Subcutaneous abdominal adipose tissue (tissue), 5 donors: ENCODE measurements around the gene FBXO38.

Experiments
- H3K27ac ChIP-seq: one replicate; pipeline ENCODE4 v1.7.0; 2013; ENCODE audit warnings: low read depth, mild to moderate bottlenecking, inconsistent platforms, low read length, moderate library complexity
- H3K27me3 ChIP-seq, 5 donors: one replicate each; pipeline ENCODE4 v1.7.0; 2013; ENCODE audit warnings: low read length in 5 of 5, inconsistent platforms in 1 of 5; ENCODE audit not compliant: control insufficient read depth in 5 of 5, insufficient read depth in 4 of 5
- H3K36me3 ChIP-seq, 5 donors: one replicate each; pipeline ENCODE4 v1.7.0; 2013; ENCODE audit warnings: low read length in 5 of 5; ENCODE audit not compliant: control insufficient read depth in 5 of 5, insufficient read depth in 5 of 5
- H3K4me1 ChIP-seq, 5 donors: one replicate each; pipeline ENCODE4 v1.7.0; 2013; ENCODE audit warnings: low read length in 5 of 5, mild to moderate bottlenecking in 3 of 5, moderate library complexity in 1 of 5; ENCODE audit not compliant: control insufficient read depth in 5 of 5, insufficient read depth in 5 of 5
- H3K4me3 ChIP-seq, 5 donors: one replicate each; pipeline ENCODE4 v1.7.0; 2013; ENCODE audit warnings: low read length in 5 of 5, low read depth in 1 of 5
- H3K9ac ChIP-seq, 5 donors: one replicate each; pipeline ENCODE4 v1.7.0; 2013; ENCODE audit warnings: low read length in 5 of 5, mild to moderate bottlenecking in 4 of 5, moderate library complexity in 3 of 5
- H3K9me3 ChIP-seq, 5 donors: one replicate each; pipeline ENCODE4 v1.7.0; 2013; ENCODE audit warnings: low read length in 5 of 5; ENCODE audit not compliant: control insufficient read depth in 5 of 5
- donor health status: healthy.
- donor health status: healthy.
- donor health status: healthy.
- donor health status: healthy.
- donor health status: healthy.

Gene FBXO38

DNA sequence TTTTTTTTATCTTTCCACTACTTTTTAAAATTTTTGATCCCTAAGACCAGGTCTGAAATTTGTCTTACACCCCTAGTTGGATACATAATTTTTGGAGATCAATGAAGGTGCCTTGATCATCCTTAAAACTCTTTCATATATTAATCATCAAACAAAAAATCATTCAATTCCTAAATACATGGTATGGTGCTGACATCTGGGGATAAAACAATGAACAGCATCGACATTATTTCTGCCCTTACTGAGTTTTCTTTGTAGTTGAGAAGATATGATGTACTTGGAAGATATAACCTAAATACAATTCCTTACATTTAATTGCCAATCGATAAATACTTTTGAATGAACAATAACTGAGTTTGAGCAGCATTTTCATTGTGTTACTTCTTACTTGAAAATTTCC is 30.1 kb upstream of the FBXO38 start:
- no peaks in the 10 kb centered on the region for H3K9me3 ChIP-seq
- no peak overlapping the region for H3K9ac ChIP-seq
- H3K27ac ChIP-seq, result no peak overlapping the region
- peaks cover 0 to 4% (median 0%) of the 10 kb centered on the region in 5 donors for H3K4me1 ChIP-seq
- no peaks in the 10 kb centered on the region for H3K27me3 ChIP-seq
- H3K36me3 ChIP-seq, result no peaks in the 10 kb centered on the region
- no peak overlapping the region for H3K4me3 ChIP-seq

DNA sequence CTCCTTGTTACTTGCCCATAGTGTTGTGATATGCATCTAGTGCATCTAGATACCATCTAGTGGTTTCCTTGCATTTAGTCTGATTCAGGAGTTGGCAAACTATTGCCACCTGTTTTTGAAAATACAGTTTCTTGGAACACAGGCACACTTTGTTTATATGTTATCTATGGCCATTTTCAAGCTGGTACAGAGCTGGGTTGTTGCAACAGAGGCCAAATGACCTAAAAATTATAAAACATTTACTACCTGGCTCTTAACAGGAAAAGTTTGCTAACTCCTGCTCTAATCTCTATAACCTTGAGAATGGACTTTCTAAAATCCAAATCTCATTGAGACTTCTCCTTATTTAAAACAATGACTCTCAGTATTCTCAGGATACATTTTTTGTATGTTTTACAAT is 19.4 kb upstream of the FBXO38 start:
- H3K27me3 ChIP-seq, result no peaks in the 10 kb centered on the region
- H3K36me3 ChIP-seq, result peaks cover 0 to 4% (median 0%) of the 10 kb centered on the region in 5 donors
- H3K27ac ChIP-seq, result no peak overlapping the region
- H3K4me1 ChIP-seq, result no peaks in the 10 kb centered on the region
- no peak overlapping the region for H3K4me3 ChIP-seq
- peaks cover 0 to 10% (median 0%) of the 10 kb centered on the region in 5 donors for H3K9me3 ChIP-seq
- no peak overlapping the region for H3K9ac ChIP-seq

DNA sequence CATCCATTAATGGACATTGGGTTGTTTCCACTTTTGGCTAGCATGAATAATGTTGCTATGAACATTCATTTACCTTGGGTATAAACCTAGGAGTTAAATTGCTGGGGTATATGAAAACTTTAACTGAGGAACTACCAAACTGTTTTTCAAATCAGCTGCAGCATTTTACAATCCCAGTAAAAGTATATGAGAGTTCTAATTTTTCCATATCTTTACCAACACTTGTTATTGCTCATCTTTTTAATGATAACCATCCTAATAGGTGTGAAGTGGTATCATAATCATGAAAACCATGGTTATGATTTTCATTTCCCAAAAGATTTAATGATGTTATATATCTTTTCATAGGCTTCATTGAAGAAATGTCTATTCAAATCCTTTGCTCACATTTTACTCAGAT is 15.5 kb upstream of the FBXO38 start:
- Histone ChIP-seq H3K27ac (no peak overlapping the region), H3K4me1 (no peaks in the 10 kb centered on the region), H3K36me3 (peaks cover 0 to 5% (median 0%) of the 10 kb centered on the region in 5 donors), H3K9me3 (peaks cover 0 to 10% (median 0%) of the 10 kb centered on the region in 5 donors), H3K4me3 (no peak overlapping the region), H3K9ac (no peak overlapping the region), H3K27me3 (no peaks in the 10 kb centered on the region)

DNA sequence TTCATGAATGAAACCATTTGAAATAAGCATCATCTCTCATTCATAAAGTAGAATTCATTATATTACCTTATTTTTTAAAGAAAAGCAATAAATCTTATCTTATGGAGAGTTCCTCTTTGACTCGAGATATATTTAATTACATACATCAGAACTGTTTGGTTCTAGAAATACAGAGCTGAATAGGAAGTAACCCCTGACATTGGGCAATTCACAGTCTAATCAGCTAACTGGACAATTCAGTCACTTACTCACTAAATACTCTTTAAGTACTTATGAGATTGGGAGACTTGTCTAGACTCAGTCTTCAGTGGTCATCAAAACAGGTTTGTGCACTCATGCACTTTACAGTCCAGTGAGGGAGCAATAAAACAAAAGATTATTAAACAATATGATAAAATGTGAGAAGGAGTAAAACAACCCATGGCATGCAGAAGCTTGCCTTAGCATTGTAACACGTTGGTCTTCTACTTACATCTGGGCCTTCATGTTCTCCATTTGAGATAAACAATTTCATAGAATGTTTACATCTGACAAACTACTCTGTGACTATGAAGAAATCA is 11.5 kb upstream of the FBXO38 start:
- no peaks in the 10 kb centered on the region for H3K27me3 ChIP-seq
- H3K4me1 ChIP-seq, result no peaks in the 10 kb centered on the region
- H3K27ac ChIP-seq, result no peak overlapping the region
- H3K4me3 ChIP-seq, result no peak overlapping the region
- peaks cover 0 to 11% (median 3%) of the 10 kb centered on the region in 5 donors for H3K36me3 ChIP-seq
- H3K9ac ChIP-seq, result no peak overlapping the region
- H3K9me3 ChIP-seq, result peaks cover 0 to 10% (median 0%) of the 10 kb centered on the region in 5 donors

DNA sequence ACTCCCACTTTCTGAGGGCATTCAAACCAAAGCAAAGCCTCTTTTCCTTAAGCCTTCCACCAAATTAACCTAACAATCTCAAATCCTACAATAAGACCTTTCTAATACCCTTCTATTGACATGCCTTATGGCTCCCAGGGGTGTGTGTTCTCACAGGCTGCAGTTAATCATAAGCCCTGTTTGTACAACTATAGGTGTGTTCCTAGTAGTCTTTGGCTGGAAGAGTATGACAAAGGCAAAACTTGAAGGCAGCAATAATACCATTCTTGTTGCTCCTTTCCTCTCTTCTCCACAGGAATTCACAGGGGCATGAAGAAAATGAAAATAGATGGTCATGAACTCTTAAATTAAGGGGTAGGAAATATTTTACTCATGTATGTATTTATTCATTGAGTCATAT is 10.9 kb upstream of the FBXO38 start:
- H3K27me3 ChIP-seq, result no peaks in the 10 kb centered on the region
- H3K9ac ChIP-seq, result no peak overlapping the region
- H3K9me3 ChIP-seq, result peaks cover 0 to 9% (median 0%) of the 10 kb centered on the region in 5 donors
- peaks cover 0 to 15% (median 4%) of the 10 kb centered on the region in 5 donors for H3K36me3 ChIP-seq
- H3K27ac ChIP-seq, result no peak overlapping the region
- H3K4me3 ChIP-seq, result no peak overlapping the region
- no peaks in the 10 kb centered on the region for H3K4me1 ChIP-seq

DNA sequence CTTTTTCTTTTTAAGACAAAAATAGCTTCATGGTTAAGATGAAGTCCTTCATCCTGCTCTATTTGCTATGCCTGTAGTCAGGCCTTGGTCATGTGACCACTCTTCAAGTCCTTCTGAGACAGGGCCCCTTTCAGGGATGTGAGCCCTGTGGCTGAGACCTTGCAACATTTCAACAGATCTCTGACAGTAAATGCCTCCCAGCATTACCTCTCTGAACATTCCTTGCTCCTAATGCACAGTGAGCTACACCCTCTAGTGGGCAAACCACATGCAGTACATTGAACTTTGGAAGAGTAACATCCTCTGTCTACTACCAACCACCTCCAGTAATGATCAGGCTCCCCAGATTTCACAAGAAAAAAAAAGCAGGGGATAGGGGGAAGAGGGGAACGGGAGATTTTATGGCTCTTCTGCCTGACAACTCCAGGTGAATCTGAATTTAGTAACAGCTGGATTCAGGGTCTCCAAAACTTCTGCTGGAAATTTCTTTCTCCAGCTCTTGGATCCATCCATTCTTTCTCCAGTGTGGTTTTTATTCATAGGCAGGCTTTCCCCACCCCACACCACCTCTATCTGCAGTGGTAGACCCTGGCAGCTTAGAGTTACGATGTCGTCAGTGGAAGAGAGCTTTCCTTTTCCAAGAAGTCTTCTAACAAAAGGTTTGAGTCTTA is 8.9 kb upstream of the FBXO38 start:
- Histone ChIP-seq H3K27ac (no peak overlapping the region), H3K9me3 (no peaks in the 10 kb centered on the region), H3K27me3 (no peaks in the 10 kb centered on the region), H3K4me1 (no peaks in the 10 kb centered on the region), H3K36me3 (peaks cover 0 to 16% (median 4%) of the 10 kb centered on the region in 5 donors), H3K9ac (no peak overlapping the region), H3K4me3 (no peak overlapping the region)

DNA sequence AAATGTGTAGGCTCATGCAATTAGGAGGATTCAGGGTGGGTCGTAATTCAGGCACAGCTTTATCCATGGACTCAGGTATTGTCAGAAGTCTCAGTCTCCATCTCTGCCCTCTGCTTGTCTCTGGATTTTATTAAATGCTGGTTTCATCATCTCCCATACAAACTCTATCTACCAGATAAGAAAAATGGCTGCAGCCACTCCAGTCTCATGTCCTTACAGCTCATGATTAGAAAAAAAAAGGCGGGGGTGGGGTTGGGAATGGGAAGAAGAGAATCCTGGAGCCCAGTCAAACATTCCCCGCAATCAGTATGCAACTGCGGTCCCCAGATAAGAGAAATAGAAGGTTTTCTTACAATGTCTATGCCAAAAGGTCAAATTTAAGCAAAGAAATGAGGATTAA is 7.6 kb upstream of the FBXO38 start:
- H3K4me1 ChIP-seq, result no peaks in the 10 kb centered on the region
- H3K27me3 ChIP-seq, result no peaks in the 10 kb centered on the region
- H3K9me3 ChIP-seq, result no peaks in the 10 kb centered on the region
- no peak overlapping the region for H3K9ac ChIP-seq
- no peak overlapping the region for H3K27ac ChIP-seq
- H3K4me3 ChIP-seq, result no peak overlapping the region
- H3K36me3 ChIP-seq, result peaks cover 0 to 16% (median 4%) of the 10 kb centered on the region in 5 donors

DNA sequence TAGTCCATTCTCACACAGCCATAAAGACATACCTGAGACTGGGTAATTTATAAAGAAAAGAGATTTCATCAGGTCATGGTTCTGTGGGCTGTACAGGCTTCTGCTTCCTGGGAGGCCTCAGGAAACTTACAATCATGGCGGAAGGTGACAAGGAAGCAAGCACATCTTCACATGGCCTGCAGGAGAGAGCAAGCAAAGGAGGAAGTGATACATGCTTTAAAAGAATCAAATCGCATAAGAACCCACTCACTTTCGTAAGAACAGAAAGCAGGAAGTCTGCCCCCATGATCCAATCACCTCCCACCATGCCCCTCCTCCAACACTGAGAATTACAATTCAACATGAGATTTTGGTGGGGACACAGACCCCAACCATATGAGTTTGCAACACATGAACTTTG is 5.1 kb upstream of the FBXO38 start:
- Histone ChIP-seq H3K27me3 (no peaks in the 10 kb centered on the region), H3K9me3 (no peaks in the 10 kb centered on the region), H3K4me3 (no peak overlapping the region), H3K36me3 (peaks cover 0 to 12% (median 4%) of the 10 kb centered on the region in 5 donors), H3K27ac (no peak overlapping the region), H3K4me1 (peaks cover 0 to 11% (median 7%) of the 10 kb centered on the region in 5 donors), H3K9ac (no peak overlapping the region)

DNA sequence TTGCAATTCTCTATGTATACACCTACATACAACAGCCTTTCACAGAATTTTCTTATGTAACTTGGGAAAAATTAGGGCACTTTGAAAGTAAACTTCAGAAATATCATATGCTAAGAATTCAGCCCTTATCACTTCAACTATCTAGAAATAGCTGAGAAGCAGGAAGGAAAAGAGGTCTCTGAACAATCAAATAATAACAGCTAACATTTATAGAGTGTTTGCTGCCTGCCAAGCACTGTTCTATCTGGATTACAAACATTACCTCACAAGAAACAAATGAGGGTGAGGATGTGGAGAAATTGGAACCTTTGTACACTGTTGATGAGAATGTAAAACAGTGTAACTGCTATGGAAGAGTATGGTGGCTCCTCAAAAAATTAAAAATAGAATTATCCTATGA is 4.4 kb upstream of the FBXO38 start:
- Histone ChIP-seq H3K27ac (no peak overlapping the region), H3K9ac (no peak overlapping the region), H3K27me3 (no peaks in the 10 kb centered on the region), H3K9me3 (no peaks in the 10 kb centered on the region), H3K36me3 (peaks cover 0 to 12% (median 4%) of the 10 kb centered on the region in 5 donors), H3K4me1 (peaks cover under 1 to 12% (median 8%) of the 10 kb centered on the region in 5 donors), H3K4me3 (no peak overlapping the region)

DNA sequence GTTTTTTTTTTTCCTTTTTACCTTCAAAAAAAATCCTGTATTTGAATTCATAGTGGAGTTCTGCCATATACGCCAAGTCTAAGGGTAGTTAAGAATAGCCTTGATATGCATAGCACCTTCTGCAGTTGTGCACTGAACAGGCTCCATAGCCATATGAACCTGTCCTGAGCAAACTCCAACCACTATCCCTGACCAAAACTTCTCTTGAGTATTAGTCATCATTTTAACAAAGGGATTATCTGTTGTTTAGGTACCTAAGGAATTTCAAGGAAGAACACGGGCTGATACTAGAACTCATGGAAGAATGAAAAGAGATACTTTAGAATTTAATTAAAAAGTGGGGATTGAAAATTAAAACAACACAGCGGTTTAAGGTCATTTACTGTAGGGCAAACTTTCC is 1.9 kb upstream of the FBXO38 start:
- Histone ChIP-seq H3K27ac (no peak overlapping the region), H3K27me3 (no peaks in the 10 kb centered on the region), H3K36me3 (peaks cover 0 to 11% (median 3%) of the 10 kb centered on the region in 5 donors), H3K9me3 (no peaks in the 10 kb centered on the region), H3K4me1 (peaks cover 5 to 35% (median 30%) of the 10 kb centered on the region in 5 donors), H3K4me3 (no peak overlapping the region), H3K9ac (no peak overlapping the region)
